Measurements from ENCODE around the gene MLLT6. TPM values are rescaled to one million over a fixed set of nuclear protein-coding genes. Genes with fewer than 3 reads are reported as not detected.

Gene MLLT6
- total and polyA plus RNA-seq, 2 of the 4 experiments (the other 2 are of a cell fraction), result 7.2 to 21.2 TPM

DNA sequence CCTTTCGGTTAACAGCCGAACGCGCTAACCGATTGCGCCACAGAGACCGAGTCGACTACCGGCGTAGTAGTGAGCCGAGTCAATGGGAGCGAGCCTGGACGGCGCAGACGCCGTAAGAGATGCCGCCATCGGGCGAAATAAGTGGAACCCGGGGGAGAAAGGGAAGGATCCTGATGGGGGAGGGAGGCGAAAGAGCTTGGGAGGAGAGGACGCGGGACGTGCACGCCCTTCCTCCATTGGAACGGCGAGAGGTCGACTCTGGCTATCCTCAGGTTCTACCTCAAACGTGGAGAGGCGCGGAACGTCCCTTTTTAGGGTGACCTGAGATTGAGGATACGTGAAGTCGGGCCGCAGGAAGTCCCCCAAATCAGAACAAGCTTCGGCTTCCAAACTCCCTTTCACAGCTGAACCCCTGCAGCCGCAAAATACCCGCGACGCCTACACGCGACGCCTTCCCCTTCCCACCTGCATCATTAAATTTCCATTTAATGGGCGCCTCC is 46.8 kb downstream of the MLLT6 start:
- peak overlapping the region; percentile 45 to 74 for H4K8ac ChIP-seq (ENCODE audit: low read depth in 2 of 2, low read length in 2 of 2)
- H3K23ac ChIP-seq (ENCODE audit: low read depth, low read length), result peak overlapping the region; percentile 2; the same call in 1 of the 2 replicates
- ChIA-PET POLR2A (ENCODE audit: unreplicated experiment) (no interaction called here), CTCF (interaction anchor here (0.6 to 1.1 kb wide), 3 partner anchors 11 to 55 kb away, joined by 3 read pairs; no protein-coding TSS in a partner anchor)
- H2BK15ac ChIP-seq (ENCODE audit: low read depth, low read length), result no peak overlapping the region; the same call in 2 of the 3 replicates
- peak overlapping the region; percentile 72 for H3K9ac ChIP-seq (ENCODE audit: low read depth, low read length)
- H3K36me3 ChIP-seq (ENCODE audit: control insufficient read depth, insufficient read depth, low read length), result peaks cover 12% of the 10 kb centered on the region
- peak overlapping the region; percentile 73 for H2AK5ac ChIP-seq (ENCODE audit: low read depth, low read length)
- dilution Hi-C loops (cut with HindIII; ENCODE audit: low sequenced_read_pairs, unreplicated experiment), result no loop called here
- peak overlapping the region; percentile 90 for H2AK9ac ChIP-seq (replicated peaks; ENCODE audit: low read depth, low read length, poor library complexity)
- H3K9me1 ChIP-seq (ENCODE audit: insufficient read depth, low read length), result no peaks in the 10 kb centered on the region
- ATAC-seq (ENCODE audit: low read depth) (peak; percentile 27), DNase-seq (peak; percentile 84)
- peak overlapping the region; percentile 82 for H3K4ac ChIP-seq (ENCODE audit: low read depth, low read length)
- H3K4me3 ChIP-seq (ENCODE audit: insufficient read depth, low read depth, low read length), result peak overlapping the region; percentile 82
- H4K5ac ChIP-seq (ENCODE audit: low read depth, low read length), result peak overlapping the region; percentile 36; the same call in 1 of the 2 replicates
- intact Hi-C loops (cut with micrococcal nuclease), result loop anchor here (1.0 to 5.0 kb wide), 2 partner anchors 75 to 120 kb away; partner anchors contain the start of gene LASP1
- peak overlapping the region; percentile 55 for H2BK5ac ChIP-seq (ENCODE audit: low read depth, low read length, poor library complexity, severe bottlenecking)
- H3K9me3 ChIP-seq (ENCODE audit: control insufficient read depth, insufficient read depth, low read length), result no peaks in the 10 kb centered on the region
- peaks cover 1% of the 10 kb centered on the region; the same call in 1 of the 2 replicates for H3K4me1 ChIP-seq (ENCODE audit: control insufficient read depth, insufficient read depth, low read length)
- peak overlapping the region; percentile 71 for H3K27ac ChIP-seq (ENCODE audit: insufficient read depth, low read length)
- in situ Hi-C loops (cut with MboI; ENCODE audit: low sequenced_read_pairs), result no loop called here
- H2BK20ac ChIP-seq (ENCODE audit: low read depth, low read length), result no peak overlapping the region
- no peak overlapping the region for H2BK120ac ChIP-seq (ENCODE audit: low read depth, low read length)
- H3K14ac ChIP-seq (replicated peaks; ENCODE audit: low read depth, low read length), result peak overlapping the region; percentile 49
- H3K4me2 ChIP-seq (ENCODE audit: low read depth, low read length), result peak overlapping the region; percentile 91
- H3K79me1 ChIP-seq (ENCODE audit: low read depth in 1 of 2, low read length in 2 of 2), result peaks cover 8 to 43% of the 10 kb centered on the region in 2 experiments; a peak in 3 of 4 replicates
- H2AFZ ChIP-seq (replicated peaks; ENCODE audit: low read length, poor library complexity), result peak overlapping the region; percentile 97
- no peaks in the 10 kb centered on the region for H3K27me3 ChIP-seq (ENCODE audit: control insufficient read depth, insufficient read depth, low read length)
- no peak overlapping the region for H3K18ac ChIP-seq (ENCODE audit: low read depth, low read length)
- 0% methylated on average over 4 of the region's 44 CpGs; no CpG with 5 or more reads in 1 of the 2 experiments for WGBS, 2 experiments (ENCODE audit: extremely low coverage in 2 of 2, insufficient read length in 1 of 2)
- BruUV-seq (replicated peaks), result no TSS peak
- H4K91ac ChIP-seq (ENCODE audit: insufficient read depth, low read depth, low read length), result peak overlapping the region; percentile 68
- H4K20me1 ChIP-seq (ENCODE audit: insufficient read depth, low read length), result peaks cover 11% of the 10 kb centered on the region
- peak overlapping the region; percentile 49 for H3K56ac ChIP-seq (ENCODE audit: extremely low read depth, insufficient read depth, low read length)
- TF ChIP-seq, protein P1, sequence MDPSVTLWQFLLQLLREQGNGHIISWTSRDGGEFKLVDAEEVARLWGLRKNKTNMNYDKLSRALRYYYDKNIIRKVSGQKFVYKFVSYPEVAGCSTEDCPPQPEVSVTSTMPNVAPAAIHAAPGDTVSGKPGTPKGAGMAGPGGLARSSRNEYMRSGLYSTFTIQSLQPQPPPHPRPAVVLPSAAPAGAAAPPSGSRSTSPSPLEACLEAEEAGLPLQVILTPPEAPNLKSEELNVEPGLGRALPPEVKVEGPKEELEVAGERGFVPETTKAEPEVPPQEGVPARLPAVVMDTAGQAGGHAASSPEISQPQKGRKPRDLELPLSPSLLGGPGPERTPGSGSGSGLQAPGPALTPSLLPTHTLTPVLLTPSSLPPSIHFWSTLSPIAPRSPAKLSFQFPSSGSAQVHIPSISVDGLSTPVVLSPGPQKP (IDR thresholded peaks at IDR 0.05; ENCODE audit: borderline replicate concordance, low read depth, low read length), result no peak
- no peak for TF ChIP-seq NFE2L2 (IDR thresholded peaks at IDR 0.05; ENCODE audit: low read depth, low read length)
- TF ChIP-seq CEBPB (IDR thresholded peaks at IDR 0.05; ENCODE audit: low read depth, low read length), result peak; percentile 89
- no peak for TF ChIP-seq MAZ (IDR thresholded peaks at IDR 0.05; ENCODE audit: borderline replicate concordance, low read depth, low read length)
- peak; percentile 12; the same call in 1 of the 2 replicates for TF ChIP-seq MXI1 (IDR thresholded peaks at IDR 0.05; ENCODE audit: borderline replicate concordance, low read depth, low read length)
- peak; percentile 41; the same call in 1 of the 2 replicates for TF ChIP-seq POLR2A (IDR thresholded peaks at IDR 0.05; ENCODE audit: low read depth, low read length)
- peak; percentile 85 for TF ChIP-seq FOS (IDR thresholded peaks at IDR 0.05; ENCODE audit: low read depth, low read length)
